GM19193 (cell line): Measurements from ENCODE around the gene DMD.

ENCODE experiments used
- POLR2A ChIP-seq: IDR thresholded peaks from 4 replicates; pipeline ENCODE4 v1.6.1; 2011; ENCODE audit not compliant: insufficient read depth, insufficient read length; ENCODE audit errors: extremely low read depth

Gene DMD

DNA sequence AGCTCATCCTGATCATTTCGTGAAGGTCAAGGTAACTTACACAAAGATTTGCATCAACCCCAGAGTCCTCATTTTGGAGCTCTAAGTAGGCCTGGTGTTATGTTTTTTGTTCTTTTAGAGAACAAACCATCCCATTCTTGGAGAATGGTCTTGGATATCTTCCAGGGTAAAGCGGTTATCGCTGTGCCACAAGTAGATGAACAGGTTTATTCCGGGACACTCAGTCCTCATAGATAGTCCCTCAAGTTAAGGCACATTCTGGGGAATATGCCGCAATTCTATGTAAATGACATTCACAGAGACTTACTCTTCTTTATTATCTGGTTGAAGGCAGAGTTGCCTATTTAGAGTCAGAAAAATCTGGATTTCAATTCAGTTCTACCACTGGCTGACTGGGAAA is 2044.5 kb downstream of the DMD start:
- TF ChIP-seq POLR2A = no peak

DNA sequence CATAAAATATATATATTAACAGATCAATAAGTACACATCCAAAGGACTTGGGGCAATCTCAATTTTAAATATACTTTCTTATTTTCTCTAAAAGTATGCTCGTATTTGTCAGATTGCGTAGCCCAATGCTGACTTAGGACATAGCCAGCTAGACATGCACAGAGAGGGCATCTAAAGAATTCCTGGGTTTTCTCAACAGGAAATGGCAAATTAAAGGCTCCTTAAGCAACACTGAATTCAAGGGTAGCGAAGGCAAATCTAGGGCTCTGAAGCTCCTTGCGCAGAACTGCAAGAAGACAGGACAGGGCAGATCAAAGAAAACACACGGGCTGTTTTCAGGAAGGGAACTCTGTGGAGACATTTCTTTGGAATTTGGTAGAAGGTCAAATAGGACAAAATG is 2044.9 kb downstream of the DMD start:
- TF ChIP-seq POLR2A = no peak

- TF ChIP-seq POLR2A = no peak
Measured at GRCh38 chrX:31165241-31166035, 2045.9 kb downstream of the DMD start.

DNA sequence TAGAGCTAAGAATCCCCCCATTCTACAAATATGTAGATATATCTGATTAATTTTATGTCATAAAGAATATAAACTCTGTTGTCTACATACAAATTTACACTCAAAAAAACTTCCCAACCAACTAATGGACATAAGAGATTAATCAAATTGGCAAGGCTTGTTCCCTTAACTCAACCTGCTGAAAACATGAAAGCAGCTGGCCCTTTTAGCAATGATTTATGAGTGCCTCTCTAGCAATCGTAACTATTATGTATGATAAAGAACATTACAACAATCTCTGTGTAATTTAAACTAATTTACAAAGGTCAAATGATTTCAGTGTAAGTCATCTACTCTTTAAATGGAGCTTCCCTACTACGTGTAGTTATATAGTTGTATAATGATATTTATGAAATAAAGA is 2056.4 kb downstream of the DMD start:
- no peak for TF ChIP-seq POLR2A

GRCh38 chrX:31153475-31154047 is 2057.8 kb downstream of the DMD start:
- no peak for TF ChIP-seq POLR2A

DNA sequence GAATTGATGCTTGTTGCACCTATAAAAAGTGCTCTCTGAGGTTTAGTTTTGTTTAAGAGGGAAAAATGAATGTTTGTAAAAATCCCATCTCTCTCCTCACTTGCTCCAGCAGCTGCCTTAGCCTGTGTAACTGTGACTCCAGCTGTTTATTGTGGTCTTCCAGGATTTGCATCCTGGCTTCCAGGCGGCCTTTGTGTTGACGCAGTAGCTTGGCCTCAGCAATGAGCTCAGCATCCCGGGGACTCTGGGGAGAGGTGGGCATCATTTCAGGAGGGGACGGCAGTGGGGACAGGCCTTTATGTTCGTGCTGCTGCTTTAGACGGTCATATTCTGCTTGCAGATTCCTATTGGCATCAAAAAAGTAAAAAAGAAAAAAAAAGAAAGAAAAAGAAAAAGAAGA is 2064.2 kb downstream of the DMD start:
- TF ChIP-seq POLR2A = no peak

DNA sequence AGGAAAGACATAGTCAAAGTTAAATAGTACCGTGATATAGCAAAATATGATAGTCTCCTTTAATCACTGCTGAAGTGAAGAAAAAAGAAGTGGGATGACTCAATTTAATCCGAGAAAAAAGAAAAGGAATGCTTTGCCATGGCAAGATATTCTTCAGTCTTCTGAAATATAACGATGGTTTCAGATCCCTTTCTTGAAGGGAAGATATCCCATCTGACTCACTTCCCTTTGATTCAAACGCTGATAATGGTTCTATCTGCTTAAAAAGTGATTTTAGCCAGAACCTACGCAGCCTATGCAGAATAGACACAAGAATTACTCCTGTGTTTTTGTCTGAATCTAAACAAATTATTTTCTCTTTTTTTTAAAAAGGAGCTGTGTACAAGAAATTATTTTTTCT is 2071.4 kb downstream of the DMD start:
- TF ChIP-seq POLR2A = no peak

DNA sequence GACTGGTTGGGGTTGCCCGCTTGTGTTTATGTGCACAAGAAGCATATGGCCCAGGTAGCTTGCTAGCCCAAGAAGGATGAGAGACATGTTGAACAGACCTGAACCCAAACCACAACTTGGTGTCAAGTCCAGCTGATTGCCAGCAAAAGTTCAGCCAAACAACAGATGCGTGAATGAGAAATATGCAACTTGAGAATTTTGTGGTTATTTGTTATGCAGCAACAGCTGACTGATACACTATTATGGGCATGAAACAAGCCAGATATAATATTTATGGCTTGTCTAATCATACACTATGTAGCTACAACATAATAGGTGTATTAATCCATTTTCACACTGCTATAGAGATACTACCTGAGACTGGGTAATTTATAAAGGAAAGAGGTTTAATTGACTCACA is 2073.2 kb downstream of the DMD start:
- no peak for TF ChIP-seq POLR2A

DNA sequence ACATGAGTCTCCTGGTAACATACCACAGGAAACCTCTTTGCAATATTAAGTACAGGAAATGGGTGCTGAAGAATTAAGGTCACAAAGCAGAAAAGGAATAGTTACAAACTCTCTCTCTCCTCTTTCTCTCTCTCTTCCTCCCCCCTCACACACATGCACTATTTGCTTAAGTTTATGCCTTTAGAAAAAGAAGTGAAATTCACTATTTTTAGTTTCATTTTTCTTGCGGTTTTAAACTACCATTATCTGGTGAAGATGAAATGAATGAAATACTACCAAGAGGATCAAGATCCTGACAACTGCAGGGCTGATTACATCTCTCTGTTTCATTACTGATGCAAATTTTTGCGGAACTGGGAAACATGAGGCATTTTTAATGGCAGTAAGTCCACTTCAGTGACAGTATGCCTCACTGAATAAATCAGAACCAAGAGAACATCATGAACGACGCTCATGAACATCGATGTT is 2075.2 kb downstream of the DMD start:
- TF ChIP-seq POLR2A = no peak

DNA sequence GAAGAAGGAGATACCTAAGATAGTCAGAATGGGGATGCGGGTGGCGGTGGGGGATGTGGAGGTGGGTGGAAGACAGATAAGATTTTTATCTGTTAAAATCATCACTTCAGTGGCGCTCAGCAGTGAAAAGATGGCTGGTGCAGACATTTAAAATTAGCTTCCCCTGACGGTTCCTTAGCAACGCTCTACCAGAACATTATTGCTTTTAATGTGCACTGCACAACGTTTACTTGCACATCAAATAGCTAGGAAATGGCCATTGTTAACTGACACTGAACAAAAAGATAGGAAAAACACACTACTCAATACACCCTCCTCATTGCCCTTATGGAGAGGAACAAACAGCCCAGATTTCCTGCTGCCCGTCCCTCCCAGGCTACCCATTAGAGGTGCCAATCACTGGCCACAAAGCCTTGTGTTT is 2078.5 kb downstream of the DMD start:
- no peak for TF ChIP-seq POLR2A

GRCh38 chrX:31130457-31131220 is 2080.7 kb downstream of the DMD start:
- no peak for TF ChIP-seq POLR2A

GRCh38 chrX:31128855-31129254 is 2082.5 kb downstream of the DMD start:
- no peak for TF ChIP-seq POLR2A

- no peak for TF ChIP-seq POLR2A
Measured at GRCh38 chrX:31127716-31128115, 2083.6 kb downstream of the DMD start.

DNA sequence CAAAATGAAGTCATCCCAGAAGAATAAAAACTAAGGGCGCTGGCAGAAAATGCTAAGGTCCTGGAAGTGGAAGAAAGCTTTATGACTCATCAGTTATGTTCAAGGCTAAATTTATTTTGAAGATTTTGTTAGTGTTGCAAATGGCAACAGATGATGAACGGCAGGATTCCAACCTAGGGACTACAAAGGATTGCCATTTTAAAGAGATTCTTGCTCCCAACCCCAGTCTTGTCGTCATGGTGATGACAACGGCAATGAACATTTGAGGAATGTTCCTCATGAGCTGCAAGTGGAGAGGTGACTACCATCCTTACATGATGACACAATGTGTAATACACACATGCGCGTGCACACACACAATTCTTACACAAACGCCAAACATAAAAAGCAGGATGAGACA is 2085.1 kb downstream of the DMD start:
- no peak for TF ChIP-seq POLR2A

DNA sequence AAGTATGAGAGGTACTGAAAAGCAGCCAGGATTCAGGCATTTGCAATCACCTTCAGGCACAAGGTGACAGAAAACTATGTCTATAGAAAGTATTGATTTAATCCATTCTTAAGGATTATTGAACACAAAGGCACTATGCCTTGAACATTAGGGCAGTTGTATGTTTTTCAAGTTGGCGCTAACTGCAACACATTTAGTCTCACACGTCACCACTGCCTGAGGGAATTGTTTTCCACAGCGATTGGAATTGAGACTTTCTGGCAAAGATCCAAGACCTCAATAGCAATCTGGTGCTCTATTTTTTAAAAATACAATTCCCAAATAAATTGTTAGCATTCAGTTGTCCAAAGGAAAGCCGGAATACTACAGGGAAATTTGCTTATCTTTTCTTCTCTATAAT is 2086.8 kb downstream of the DMD start:
- no peak for TF ChIP-seq POLR2A

- no peak for TF ChIP-seq POLR2A
Measured at GRCh38 chrX:31123335-31123734, 2088.0 kb downstream of the DMD start.
